Tongue (tissue), 2 donors: ENCODE results near the gene ZFHX3. TPM values are rescaled to one million over a fixed set of nuclear protein-coding genes. Genes with fewer than 3 reads are reported as not detected.
"Not testable (repeated sequence)": the region's sequence is repeated elsewhere in the genome, so short reads cannot be mapped to it uniquely, and the experiment has no call there.

Source experiments
- DNase-seq: peaks from one replicate; pipeline ENCODE4 v3.0.0-alpha.2; 2015
- total RNA-seq: library from RNA; depleted of rRNA; stranded (reverse); fragments of >200 nt; gene quantifications from one replicate; pipeline ENCODE4 v1.2.3, GENCODE V29; 2014

The ZFHX3 gene
- total RNA-seq, 1 donor from 2014 or later, result 12.7 TPM

DNA sequence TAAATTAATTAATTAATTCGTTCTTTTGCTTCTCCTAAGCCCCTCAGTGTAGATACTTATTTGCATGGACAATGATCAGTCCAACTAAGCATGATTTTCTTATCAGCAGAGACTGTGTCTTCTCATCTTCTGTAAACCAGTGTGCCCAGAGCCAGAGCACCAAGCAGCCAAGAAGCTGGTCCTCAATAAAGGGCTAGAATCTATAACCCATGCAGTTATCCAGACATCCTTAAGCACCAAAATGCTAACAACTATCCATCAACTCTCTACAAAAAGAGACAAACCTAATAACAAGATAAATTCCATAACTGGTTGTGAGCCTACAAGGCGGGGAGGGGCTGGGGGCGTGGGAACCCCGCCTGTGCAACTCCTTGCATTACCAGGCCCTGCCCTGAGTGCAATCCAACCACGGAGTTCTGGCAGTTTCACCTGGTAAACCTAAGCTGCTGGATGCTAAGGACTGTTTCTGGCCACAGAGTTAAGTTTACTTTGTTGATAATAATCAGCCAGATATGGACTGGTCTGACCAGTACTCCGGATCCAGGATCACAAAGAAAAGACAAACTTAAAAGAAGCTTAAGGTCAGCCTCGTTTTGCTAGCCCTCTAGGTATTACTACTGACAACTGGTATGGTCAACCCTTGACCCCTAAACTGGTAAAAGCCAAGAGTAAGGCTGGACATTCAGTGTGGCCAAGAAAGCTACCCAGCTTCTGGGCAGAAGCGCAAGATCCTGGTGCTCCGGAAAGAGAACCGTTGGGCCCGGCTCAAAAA, 51.5 kb downstream of the ZFHX3 start:
- DNase-seq, result no peak

DNA sequence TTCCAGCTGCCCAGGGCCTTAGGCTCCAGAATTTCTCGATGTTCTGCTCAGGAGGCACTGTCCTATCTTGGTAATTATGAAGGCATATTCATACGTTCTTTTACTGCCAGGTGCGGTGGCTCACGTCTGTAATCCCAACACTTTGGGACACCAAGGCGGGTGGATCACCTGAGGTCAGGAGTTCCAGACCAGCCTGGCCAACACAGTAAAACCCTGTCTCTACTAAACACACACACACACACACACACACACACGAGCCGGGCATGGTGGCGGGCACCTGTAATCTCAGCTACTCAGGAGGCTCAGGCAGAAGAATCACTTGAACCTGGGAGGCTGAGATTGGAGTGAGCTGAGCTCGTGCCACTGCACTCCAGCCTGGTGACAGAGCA, 52.1 kb downstream of the ZFHX3 start:
- not testable (repeated sequence) for DNase-seq

DNA sequence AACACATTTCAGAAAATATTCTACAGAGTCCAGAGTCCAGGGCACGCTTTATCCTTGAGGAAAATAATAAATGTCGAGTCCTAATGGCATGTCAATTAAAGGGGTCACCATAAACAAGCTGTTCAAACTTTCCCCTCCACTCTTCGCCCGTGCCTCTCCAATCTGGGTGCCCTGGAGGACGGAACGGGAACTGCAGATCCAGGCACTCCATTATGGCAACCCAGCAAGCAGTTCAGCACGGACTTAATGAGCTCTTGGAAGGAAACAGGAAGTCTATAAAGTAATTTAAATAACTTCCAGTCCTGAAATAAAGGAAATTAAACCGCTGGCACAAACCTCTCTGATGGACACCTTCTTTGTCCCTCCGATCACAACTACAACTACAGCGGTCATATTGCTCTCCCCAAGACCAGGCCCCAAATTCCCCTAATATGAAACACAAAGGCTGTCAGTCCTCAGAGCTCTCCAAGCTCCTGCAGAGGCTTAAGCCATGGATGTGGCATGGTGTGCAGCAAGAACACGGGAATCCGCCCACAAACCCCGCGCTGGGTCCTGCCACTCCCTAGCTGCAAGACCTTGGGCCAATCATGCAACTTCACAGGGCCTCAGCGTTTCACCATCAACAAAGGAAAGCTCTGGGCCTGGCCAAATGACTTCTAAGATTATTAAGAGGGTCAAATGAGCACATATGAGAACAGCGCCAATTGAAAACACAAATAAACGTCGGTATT, 52.6 kb downstream of the ZFHX3 start:
- no peak for DNase-seq

- DNase-seq, result no peak
These were observed 55.8 kb downstream of the ZFHX3 start for GRCh38 chr16:72992142-72992601.

GRCh38 chr16:72991644-72992043, 56.3 kb downstream of the ZFHX3 start:
- DNase-seq, result no peak

GRCh38 chr16:72991211-72991610, 56.7 kb downstream of the ZFHX3 start:
- DNase-seq, result no peak

DNA sequence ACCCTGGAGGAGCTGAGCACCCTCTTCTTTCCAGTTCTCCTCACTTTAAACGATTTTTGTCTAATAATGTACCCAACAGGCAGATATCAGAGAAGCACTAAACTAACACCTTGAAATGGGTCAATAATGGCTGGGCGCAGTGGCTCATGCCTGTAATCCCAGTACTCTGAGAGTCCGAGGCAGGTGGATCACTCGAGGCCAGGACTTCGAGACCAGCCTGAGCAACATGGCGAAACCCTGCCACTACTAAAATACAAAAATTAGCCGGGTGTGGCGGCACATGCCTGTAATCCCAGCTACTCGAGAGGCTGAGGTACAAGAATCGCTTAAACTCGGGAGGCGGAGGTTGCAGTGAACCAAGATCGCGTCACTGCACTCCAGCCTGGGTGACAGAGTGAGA, 57.4 kb downstream of the ZFHX3 start:
- no peak for DNase-seq

DNA sequence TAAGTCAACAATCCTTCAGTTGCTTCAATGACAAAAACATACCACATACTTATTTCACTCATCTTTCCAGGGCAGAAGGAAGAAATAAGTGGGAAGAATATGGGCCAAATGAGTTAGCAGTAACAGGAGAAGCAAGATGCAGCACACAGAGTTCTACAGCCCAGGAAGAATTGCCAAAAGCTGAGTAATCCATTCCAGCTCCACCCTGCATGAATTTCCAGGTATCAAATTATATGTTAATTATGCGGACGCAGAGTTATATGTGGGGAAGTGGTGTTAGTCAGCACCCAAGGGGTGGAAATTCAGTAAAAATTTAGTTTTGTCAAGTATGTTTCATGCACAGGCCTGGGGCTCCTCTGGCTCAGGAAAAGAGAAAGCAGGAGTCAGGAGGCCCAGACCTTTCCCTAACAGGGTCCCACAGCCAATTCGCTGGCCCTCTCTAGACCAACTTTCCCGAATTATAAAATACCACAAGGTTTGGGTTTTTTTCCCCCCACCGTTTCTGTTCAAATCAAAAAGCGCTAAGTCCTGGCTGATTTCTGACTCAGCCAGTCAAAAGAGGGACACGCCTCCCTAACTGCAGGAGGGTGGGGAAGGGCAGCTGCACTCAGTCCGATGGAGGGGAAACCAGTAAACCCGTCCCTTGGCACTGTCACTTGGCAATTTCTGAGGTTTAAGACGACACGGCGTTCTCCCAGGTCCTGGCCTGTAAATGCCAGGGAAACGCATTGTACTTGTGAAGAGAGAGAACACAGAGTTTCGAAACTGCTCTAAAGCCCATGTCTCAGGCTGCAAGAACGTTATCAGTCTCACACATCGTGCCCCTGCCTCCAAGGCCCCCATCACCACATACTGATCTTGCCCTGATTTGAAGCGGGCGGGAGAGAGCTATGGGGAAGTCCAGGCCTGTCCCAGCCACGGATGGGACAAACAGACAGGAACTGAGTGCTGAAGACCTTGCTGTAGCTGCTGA, 58.1 kb downstream of the ZFHX3 start:
- DNase-seq, result peak; percentile 89

- DNase-seq, result not testable (repeated sequence)
These were observed 58.7 kb downstream of the ZFHX3 start for GRCh38 chr16:72989203-72989578.

- DNase-seq, result no peak
These were observed 59.4 kb downstream of the ZFHX3 start for GRCh38 chr16:72988569-72988968.

GRCh38 chr16:72987480-72987901, 60.4 kb downstream of the ZFHX3 start:
- no peak for DNase-seq

DNA sequence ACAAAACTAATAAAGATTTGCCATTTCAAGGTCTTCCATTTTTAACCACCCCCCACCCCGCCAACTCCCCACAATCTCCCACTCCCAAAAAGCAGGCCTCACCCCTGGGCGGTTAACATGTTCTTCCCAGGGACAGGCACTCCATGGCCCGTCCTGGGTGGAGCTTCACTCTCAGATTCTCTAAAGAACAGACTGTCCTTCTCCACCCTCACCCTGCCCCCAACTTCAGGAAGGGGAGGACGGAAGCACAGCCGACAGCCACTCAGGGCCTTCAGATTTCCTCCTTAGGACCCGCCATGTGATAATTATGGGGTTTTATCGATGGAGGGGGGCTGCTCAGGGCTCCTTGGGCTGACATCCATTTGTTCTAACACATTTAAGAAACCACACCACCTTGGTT, 61.9 kb downstream of the ZFHX3 start:
- DNase-seq, result peak; percentile 53

DNA sequence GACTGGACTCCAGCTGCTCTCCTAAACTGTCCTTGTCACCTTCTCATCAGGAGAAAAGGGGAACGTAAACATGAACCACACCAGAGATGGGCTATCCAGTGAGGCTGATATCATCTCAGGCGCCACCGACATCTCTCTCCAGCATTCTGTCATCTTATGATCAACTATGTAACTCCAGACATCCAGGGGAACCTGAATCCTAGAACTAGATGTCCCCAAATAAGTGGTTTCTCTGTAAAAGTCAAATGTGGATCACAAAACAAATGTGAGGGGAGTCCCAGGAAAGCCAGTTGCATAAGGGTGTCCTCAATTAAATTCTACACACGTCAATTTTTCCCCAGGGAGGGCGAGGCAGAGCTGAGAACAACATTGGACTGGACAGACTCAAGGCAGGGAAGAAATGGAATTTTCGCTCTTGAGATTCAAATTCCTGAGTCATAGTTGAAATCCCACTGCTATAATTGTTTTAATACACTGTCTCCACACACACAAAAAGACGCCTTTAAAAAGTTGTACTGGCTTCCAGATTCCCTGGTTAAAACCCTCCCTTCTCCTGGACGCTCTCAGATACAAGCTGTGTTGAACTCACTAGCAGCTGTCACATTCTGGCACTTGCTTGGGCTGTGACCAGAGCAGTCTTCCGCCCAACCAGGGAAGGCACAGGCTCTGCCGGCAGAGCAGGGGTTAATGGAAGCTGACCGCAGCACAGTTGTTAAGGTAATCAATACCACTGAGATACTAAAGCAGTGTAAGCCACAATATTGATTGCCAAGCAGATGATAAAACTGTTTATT, 62.6 kb downstream of the ZFHX3 start:
- peak; percentile 89 for DNase-seq

DNA sequence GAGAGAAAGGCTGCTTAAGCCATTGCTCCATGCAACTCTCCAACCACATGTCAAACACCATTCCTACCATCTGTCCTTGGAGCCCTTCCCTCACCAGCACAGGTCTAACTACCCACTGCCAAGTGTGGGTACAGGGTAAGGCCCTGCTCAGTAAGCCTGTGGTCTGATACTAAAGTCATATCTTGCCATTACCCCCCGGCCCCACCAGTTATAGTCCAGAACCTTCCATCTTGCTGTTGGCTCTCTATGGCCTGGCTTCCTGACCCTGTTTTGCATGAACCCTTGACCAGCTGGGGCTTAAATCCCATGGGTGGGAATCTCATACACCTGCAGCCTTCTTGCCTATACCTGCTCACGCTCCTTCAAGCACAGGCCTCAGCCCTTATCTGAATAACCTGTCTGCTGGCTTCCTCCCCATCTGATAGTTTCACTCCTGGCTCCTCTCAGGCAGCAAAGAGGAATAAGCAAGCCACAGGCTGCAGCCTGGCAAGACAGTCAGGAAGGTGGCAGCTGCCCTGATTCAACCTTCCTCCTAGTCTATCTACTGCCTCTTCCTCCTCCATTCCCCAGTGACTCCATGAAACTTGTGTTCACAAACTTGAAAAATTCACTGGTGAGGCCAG, 64.1 kb downstream of the ZFHX3 start:
- DNase-seq, result no peak

DNA sequence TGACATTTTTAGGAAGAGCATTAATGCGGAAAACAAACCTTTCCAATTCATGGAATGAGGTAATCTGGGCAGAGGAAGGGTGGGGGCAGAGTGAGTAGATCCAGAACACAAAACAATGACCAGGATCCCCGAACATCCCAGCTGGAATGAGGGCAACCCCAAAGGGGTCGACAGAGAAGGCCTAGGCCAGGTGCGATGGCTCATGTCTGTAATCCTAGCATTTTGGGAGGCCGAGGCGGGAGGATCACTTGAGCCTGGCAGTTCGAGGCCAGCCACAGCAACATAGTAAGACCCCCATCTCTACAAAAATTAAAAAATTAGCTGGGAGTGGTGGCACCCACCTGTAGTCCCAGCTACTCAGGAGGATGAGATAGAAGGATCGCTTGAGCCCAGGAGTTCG, 64.7 kb downstream of the ZFHX3 start:
- no peak for DNase-seq

GRCh38 chr16:72979974-72980373, 68.0 kb downstream of the ZFHX3 start:
- DNase-seq, result no peak

DNA sequence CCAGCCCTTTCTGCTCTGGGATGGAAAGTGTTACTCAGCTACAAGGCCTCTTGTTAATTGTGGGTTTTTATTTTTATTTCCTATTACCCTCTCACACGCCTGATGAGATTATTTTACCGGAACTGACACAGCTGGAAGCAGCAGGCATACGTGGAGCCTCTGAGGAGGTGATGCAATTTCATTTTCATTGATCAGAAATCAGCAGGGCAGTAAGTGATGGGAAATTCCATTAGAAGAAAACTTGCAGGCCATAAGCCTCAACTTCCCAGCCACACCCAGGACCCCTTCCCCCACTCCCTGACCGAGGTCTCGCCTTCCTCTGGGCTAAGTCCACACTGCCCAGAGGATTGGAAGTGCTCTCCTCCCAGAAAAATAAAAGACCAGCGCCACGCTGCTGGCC, 69.7 kb downstream of the ZFHX3 start:
- DNase-seq, result no peak

DNA sequence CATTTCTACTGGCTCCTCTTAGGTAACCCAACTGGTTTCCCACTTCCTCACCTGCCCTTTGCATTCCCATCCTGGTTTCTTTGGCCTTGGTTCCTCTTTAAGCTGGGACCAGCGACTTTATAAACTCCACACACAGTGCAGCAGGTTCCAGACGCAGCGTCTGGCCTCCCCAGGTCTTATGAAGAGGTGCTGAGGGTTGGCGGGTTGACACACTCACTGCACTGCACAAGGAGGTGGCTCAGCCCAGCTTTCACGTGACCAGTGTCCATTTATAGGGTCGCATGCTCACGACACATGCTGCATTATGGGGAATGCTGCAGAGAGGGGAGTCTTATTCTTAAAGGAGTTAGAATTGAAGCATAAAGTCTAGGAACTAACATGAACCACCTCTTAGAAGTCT, 70.8 kb downstream of the ZFHX3 start:
- no peak for DNase-seq

DNA sequence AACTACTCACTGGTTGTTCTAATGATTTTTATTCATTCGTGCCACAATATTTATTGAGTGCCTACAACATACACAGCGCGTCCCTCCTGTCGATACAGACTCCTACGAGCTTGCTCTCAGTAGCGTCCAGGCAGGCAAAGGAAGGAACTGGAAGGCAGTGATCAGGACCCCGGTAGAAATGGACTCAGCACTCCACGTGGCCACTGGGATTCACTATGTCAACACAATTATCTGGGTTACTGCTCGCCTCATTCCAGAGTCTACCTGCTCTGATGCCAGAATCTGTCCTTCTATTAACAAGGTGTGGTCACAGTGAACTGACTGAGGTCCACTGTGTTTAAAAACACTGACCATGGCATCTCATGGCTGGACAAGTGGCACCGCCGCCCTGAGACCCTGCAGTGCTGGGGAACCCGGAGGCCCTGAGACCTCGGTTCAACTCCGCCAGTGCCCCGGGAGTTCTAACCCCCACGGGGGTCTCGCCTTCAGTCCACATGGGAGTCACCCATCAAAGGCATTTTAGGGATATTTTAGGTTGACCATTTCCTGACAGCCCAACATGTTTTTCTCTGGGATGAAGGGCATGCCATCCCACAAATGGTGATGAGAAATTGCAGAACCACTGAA, 71.4 kb downstream of the ZFHX3 start:
- no peak for DNase-seq

DNA sequence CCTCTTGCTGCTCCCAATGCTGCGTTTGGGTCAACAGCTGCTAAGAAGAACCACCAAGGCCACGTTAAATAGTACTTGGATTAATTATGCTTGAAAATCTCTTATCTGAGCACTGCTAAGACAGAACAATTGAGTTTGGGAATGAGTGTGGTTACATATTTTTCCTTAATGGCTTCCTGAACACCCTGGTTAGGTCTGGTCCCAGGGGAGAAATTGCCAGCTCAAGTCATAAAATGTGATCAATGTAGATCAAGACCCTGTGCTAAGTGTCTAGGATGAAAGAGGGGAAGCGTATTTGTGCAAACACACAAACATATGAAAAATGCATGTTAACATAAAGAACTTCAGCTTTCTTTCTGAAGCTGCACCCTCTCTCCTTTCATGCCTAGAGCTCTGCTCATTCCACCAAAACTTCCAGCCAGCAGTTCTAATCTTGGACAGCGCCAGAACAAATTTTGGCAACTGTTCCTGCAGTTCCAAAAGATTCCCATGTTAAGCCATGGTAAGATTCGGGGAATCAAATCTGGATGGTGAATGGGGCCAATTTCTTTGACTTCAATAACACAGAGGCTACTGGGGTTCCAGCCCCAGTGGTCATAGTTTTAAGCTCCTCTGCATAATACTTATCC, 72.0 kb downstream of the ZFHX3 start:
- no peak for DNase-seq
